Ishikawa (cell line): ENCODE measurements around the gene ADD1.

Experiments used
- CEBPB ChIP-seq: IDR thresholded peaks from 2 replicates; pipeline ENCODE4 v1.6.1; 2012
- CREB1 ChIP-seq: IDR thresholded peaks from 2 replicates; pipeline ENCODE4 v1.6.1; 2012; ENCODE audit warnings: low read depth
- EGR1 ChIP-seq: IDR thresholded peaks from 2 replicates; pipeline ENCODE4 v1.6.1; 2012
- EP300 ChIP-seq: IDR thresholded peaks from 2 replicates; pipeline ENCODE4 v1.6.1; 2012; ENCODE audit warnings: borderline replicate concordance
- FOXM1 ChIP-seq: IDR thresholded peaks from 2 replicates; pipeline ENCODE4 v1.6.1; 2012; ENCODE audit warnings: low read depth, borderline replicate concordance
- MAX ChIP-seq: IDR thresholded peaks from 2 replicates; pipeline ENCODE4 v1.6.1; 2012
- NFIC ChIP-seq: IDR thresholded peaks from 2 replicates; pipeline ENCODE4 v1.6.1; 2012
- RAD21 ChIP-seq: IDR thresholded peaks from 2 replicates; pipeline ENCODE4 v1.6.1; 2012; ENCODE audit warnings: low read depth
- REST ChIP-seq: IDR thresholded peaks from 2 replicates; pipeline ENCODE4 v1.6.1; 2012; ENCODE audit warnings: low read depth, mild to moderate bottlenecking
- TAF1 ChIP-seq: IDR thresholded peaks from 2 replicates; pipeline ENCODE4 v1.6.1; 2012; ENCODE audit warnings: low read depth, mild to moderate bottlenecking
- TCF12 ChIP-seq: IDR thresholded peaks from 2 replicates; pipeline ENCODE4 v1.6.1; 2012; ENCODE audit warnings: low read depth
- TEAD4 ChIP-seq: IDR thresholded peaks from 2 replicates; pipeline ENCODE4 v1.6.1; 2012
- USF1 ChIP-seq: IDR thresholded peaks from 2 replicates; pipeline ENCODE4 v1.6.1; 2012
- YY1 ChIP-seq: IDR thresholded peaks from 2 replicates; pipeline ENCODE4 v1.6.1; 2012; ENCODE audit warnings: low read depth
- ZBTB7A ChIP-seq: IDR thresholded peaks from 2 replicates; pipeline ENCODE4 v1.6.1; 2012; ENCODE audit warnings: low read depth

The ADD1 gene

GRCh38 chr4:2824836-2825381, 18.7 kb upstream of the ADD1 start:
- TF ChIP-seq REST (no peak), YY1 (no peak), CREB1 (no peak), EP300 (no peak), USF1 (no peak), RAD21 (no peak), MAX (no peak), NFIC (no peak), TAF1 (no peak), EGR1 (no peak), ZBTB7A (no peak), FOXM1 (no peak), CEBPB (no peak), TEAD4 (no peak), TCF12 (no peak)

- TF ChIP-seq USF1 (no peak), TEAD4 (no peak), REST (no peak), TAF1 (no peak), EGR1 (no peak), ZBTB7A (no peak)
These were observed 17.9 kb upstream of the ADD1 start for GRCh38 chr4:2825740-2826139.

GRCh38 chr4:2827071-2827873, 16.4 kb upstream of the ADD1 start:
- TF ChIP-seq ZBTB7A (no peak), EP300 (no peak), YY1 (no peak), TCF12 (no peak), TEAD4 (no peak), CEBPB (no peak), EGR1 (no peak), REST (no peak), FOXM1 (no peak), NFIC (no peak), USF1 (no peak), RAD21 (no peak), TAF1 (no peak), CREB1 (no peak), MAX (no peak)
